ENCODE results near the gene FAM20A.

FAM20A gene

GRCh38 chr17:68567581-68567980, 33.6 kb downstream of the FAM20A start:
- no peak overlapping the region for H3K4me3 ChIP-seq (ENCODE audit: low read depth, low read length)
- no peak for DNase-seq (ENCODE audit: low read depth)
- TF ChIP-seq, protein P1, sequence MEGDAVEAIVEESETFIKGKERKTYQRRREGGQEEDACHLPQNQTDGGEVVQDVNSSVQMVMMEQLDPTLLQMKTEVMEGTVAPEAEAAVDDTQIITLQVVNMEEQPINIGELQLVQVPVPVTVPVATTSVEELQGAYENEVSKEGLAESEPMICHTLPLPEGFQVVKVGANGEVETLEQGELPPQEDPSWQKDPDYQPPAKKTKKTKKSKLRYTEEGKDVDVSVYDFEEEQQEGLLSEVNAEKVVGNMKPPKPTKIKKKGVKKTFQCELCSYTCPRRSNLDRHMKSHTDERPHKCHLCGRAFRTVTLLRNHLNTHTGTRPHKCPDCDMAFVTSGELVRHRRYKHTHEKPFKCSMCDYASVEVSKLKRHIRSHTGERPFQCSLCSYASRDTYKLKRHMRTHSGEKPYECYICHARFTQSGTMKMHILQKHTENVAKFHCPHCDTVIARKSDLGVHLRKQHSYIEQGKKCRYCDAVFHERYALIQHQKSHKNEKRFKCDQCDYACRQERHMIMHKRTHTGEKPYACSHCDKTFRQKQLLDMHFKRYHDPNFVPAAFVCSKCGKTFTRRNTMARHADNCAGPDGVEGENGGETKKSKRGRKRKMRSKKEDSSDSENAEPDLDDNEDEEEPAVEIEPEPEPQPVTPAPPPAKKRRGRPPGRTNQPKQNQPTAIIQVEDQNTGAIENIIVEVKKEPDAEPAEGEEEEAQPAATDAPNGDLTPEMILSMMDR (IDR thresholded peaks at IDR 0.05; ENCODE audit: low read depth, low read length, missing control alignments) = no peak

DNA sequence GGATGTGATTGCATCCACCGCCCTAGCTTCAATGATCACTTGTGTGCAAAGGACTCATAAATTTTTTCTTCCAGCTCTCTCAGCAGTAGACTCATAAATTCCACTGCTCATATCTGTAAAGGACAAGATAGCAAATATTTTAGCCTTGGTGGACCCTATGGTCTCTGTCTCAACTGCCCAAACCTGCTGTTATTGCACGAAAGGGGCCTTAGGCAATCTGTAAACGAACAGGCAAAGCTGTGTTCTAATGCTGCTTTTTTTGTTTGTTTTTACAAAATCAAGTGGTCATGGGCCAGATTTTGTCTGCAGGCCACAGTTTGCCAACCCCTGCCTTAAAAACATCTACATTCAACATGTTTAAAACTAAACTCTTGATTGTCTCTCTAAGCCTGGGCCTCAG, 34.1 kb downstream of the FAM20A start:
- DNase-seq (ENCODE audit: low read depth) = no peak
- no peak overlapping the region for H3K4me3 ChIP-seq (ENCODE audit: low read depth, low read length)
- TF ChIP-seq, protein P1 (IDR thresholded peaks at IDR 0.05; ENCODE audit: low read depth, low read length, missing control alignments) = no peak

- TF ChIP-seq, protein P1 (IDR thresholded peaks at IDR 0.05; ENCODE audit: low read depth, low read length, missing control alignments) = no peak
- no peak overlapping the region for H3K4me3 ChIP-seq (ENCODE audit: low read depth, low read length)
- no peak for DNase-seq (ENCODE audit: low read depth)
Measured at GRCh38 chr17:68566442-68566738, 34.8 kb downstream of the FAM20A start.

DNA sequence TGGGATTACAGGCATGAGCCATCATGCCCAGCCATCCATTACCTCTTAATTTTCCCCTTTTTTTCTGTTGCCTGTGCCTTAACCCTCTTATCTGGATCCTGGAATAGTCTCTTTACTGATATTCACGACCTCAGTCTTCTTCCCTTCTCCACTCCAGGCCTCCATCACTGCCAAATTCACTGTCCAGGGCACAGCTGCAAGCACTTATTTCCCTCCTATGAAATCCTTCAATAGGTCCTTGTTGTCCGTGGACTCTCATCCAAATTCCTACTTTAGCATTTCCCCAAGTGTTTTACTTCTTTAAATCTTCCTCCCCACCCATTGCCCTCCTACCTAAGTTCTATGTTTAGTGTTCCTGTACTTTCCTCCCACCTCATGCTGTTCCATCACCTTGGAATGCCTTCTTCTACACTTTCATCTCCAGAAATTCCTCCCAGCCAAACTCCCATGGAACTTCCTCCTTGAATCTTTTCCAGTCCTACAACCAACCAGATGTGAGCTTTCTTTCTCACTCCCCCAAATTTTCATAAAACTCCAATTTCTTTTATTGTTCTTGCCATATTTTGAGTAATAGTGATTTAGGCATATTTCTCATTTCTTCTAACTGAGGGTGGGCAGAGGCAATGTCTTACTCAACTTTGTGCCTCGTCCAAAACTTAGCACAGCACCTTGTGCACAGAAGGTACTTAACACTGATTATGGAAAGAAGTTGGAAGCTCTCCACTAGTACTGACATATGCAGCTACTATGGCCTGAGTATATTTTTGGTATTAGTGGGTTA, 35.3 kb downstream of the FAM20A start:
- H3K4me3 ChIP-seq (ENCODE audit: low read depth, low read length) = no peak overlapping the region
- DNase-seq (ENCODE audit: low read depth) = no peak
- TF ChIP-seq, protein P1 (IDR thresholded peaks at IDR 0.05; ENCODE audit: low read depth, low read length, missing control alignments) = no peak

- no peak overlapping the region for H3K4me3 ChIP-seq (ENCODE audit: low read depth, low read length)
- TF ChIP-seq, protein P1 (IDR thresholded peaks at IDR 0.05; ENCODE audit: low read depth, low read length, missing control alignments) = no peak
- DNase-seq (ENCODE audit: low read depth) = no peak
Measured at GRCh38 chr17:68564415-68565111, 36.6 kb downstream of the FAM20A start.

GRCh38 chr17:68562736-68563135, 38.4 kb downstream of the FAM20A start:
- TF ChIP-seq, protein P1 (IDR thresholded peaks at IDR 0.05; ENCODE audit: low read depth, low read length, missing control alignments) = no peak
- no peak for DNase-seq (ENCODE audit: low read depth)
- H3K4me3 ChIP-seq (ENCODE audit: low read depth, low read length) = no peak overlapping the region
